GM12875 (cell line): ENCODE measurements around the gene NPR1.
A peak's percentile ranks its signal among the peaks of the same experiment; 100 is the strongest.

Experiments used
- H3K4me3 ChIP-seq: one replicate; pipeline ENCODE4 v1.5.1; 2011; ENCODE audit warnings: low read depth, low read length, control low read depth
- TF ChIP-seq, protein P1 (sequence below): IDR thresholded peaks from 2 replicates; pipeline ENCODE4 v1.5.1; 2011; ENCODE audit warnings: low read depth, mild to moderate bottlenecking, control low read depth, inconsistent platforms, low read length, moderate library complexity, borderline replicate concordance; ENCODE audit not compliant: insufficient read depth

NPR1 gene

DNA sequence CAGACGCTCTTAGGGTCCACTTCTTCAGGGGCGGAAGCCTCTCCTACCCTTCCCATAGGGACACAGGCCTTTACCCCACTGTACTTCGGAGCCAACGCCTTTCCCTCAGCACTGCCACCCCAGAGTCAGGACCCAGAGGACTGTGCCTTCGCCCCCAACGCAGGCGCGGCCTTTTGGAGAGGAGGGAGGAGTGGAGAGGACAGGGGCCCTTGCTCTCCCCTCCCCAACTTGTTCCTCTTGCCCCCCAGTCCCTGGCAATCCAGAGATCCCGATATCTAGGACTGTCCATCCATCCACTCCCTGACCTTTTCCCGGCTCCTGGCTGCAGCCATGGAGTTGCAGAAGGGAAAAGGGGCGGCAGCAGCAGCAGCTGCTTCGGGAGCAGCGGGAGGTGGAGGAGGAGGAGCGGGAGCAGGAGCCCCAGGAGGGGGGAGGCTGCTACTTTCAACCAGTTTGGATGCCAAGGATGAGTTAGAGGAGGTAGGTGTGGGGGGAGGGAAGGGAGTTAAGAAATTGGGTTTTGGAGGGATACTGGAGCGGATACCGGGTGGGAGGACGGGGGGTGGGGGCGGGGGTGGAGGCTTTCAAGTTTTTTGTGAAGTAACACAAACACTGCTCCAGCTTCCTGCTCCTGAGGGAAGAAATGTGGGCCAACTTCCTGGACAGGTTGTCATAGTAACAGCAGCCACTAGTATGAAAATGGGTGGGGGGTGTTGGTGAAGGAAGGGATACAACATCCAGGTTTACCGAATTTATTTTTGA, 50.0 kb downstream of the NPR1 start:
- peak overlapping the region; percentile 88 for H3K4me3 ChIP-seq

GRCh38 chr1:153730468-153730988, 52.0 kb downstream of the NPR1 start:
- TF ChIP-seq, protein P1, sequence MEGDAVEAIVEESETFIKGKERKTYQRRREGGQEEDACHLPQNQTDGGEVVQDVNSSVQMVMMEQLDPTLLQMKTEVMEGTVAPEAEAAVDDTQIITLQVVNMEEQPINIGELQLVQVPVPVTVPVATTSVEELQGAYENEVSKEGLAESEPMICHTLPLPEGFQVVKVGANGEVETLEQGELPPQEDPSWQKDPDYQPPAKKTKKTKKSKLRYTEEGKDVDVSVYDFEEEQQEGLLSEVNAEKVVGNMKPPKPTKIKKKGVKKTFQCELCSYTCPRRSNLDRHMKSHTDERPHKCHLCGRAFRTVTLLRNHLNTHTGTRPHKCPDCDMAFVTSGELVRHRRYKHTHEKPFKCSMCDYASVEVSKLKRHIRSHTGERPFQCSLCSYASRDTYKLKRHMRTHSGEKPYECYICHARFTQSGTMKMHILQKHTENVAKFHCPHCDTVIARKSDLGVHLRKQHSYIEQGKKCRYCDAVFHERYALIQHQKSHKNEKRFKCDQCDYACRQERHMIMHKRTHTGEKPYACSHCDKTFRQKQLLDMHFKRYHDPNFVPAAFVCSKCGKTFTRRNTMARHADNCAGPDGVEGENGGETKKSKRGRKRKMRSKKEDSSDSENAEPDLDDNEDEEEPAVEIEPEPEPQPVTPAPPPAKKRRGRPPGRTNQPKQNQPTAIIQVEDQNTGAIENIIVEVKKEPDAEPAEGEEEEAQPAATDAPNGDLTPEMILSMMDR, result no peak
- H3K4me3 ChIP-seq, result no peak overlapping the region

More for the DNA sequence above, 50.0 kb downstream of the NPR1 start:
- TF ChIP-seq, protein P1, result no peak

- H3K4me3 ChIP-seq, result no peak overlapping the region
- TF ChIP-seq, protein P1, result no peak
These were observed 55.5 kb downstream of the NPR1 start for GRCh38 chr1:153733970-153734369.

- no peak overlapping the region for H3K4me3 ChIP-seq
- TF ChIP-seq, protein P1, result no peak
These were observed 56.1 kb downstream of the NPR1 start for GRCh38 chr1:153734396-153735089.

GRCh38 chr1:153735090-153735420, 56.6 kb downstream of the NPR1 start:
- TF ChIP-seq, protein P1, result no peak
- no peak overlapping the region for H3K4me3 ChIP-seq

DNA sequence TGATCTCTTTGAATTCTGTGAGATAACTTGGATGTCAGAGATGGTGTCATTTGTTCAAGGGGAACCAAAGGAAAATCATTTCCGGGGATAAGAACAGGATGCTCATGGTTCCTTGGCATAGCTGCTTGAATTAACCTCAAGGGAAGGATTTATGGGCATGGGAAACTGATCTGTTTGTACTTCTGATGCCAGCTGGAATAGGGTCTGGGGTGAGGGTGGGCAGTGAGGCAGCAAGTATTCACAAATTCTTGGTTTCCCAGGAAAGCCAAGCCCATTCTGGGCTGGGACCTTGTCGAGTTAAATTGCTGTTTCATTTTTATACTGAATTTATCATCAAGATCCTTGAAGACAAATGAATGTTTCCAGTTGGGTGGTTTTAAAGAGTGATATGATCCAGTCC, 63.5 kb downstream of the NPR1 start:
- no peak overlapping the region for H3K4me3 ChIP-seq
- TF ChIP-seq, protein P1, result no peak

DNA sequence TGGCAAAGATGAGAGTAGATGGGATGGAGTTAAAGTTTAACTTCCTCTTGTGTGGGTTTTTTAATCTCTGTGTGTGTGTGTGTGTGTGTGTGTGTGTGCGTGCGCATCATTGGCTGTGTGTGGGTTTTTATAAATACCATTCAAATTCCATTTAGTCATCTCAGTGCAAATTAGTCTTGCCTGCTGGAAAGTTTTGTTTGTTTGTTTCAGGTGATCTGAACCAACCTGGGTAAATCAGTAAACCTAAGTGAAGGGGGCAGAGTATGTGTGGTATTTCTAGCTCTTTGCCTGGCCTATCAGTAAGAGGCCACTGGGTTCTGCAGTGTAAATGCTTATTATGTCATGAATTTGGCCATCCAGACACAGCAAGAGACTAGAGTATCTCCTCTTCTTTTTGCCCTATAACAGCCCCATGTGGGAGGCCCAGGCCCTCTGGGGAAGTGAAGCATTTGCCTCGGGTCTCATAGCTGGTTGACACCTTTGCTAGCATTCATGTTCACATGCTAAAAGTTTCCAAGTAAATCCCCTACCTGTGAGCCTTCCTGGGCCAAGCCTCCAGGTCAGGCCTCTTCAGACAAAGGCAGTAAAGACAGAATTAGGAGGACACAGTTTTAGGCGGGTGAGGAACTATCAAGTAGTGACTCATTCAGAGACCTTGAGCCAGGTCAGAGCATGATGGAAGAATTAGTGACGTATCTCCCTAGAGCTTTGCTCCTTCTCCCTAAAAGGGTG, 64.1 kb downstream of the NPR1 start:
- TF ChIP-seq, protein P1, result no peak
- no peak overlapping the region for H3K4me3 ChIP-seq
